Measurements from ENCODE around the gene SSBP3. TPM values are rescaled to one million over a fixed set of nuclear protein-coding genes. Genes with fewer than 3 reads are reported as not detected.

The SSBP3 gene
- total RNA-seq, 1 experiment from 2014 or later = 42.1 TPM

DNA sequence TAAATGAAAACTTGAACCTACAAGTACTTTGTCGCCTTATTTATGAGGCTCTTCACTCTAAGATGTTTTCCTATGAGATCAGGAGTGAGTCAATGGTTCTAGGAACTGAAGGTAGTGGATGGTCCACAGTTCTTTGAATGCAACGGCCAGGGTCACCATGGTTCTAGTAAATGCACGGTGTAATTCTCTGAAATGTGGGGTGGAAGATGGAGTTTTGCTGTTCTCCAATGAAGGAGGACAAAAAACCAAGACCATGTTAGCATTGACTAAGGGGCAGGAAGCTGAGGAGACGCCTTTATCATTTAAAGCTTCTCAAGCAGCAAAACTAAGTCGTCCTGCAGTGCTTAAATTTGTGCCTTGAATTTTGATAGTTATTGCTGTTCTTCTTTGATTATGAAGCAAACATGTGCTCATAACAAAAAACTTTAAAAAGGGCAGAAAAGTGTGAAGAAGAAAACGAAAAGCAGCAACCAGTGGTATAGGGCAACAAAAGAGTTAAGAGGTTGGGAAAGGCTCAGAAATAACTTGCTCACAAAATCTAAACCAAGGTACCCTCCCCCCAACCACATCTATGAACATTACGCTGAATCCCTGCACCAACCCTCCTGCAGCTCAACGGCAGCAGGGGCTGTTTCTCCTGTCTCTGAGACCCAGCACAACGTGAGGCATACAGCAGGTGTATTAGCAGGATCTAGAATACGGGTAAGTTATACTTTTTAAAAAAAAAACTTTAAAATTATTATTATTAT, 121.2 kb downstream of the SSBP3 start:
- DNase-seq = no peak
- TF ChIP-seq, protein P1, sequence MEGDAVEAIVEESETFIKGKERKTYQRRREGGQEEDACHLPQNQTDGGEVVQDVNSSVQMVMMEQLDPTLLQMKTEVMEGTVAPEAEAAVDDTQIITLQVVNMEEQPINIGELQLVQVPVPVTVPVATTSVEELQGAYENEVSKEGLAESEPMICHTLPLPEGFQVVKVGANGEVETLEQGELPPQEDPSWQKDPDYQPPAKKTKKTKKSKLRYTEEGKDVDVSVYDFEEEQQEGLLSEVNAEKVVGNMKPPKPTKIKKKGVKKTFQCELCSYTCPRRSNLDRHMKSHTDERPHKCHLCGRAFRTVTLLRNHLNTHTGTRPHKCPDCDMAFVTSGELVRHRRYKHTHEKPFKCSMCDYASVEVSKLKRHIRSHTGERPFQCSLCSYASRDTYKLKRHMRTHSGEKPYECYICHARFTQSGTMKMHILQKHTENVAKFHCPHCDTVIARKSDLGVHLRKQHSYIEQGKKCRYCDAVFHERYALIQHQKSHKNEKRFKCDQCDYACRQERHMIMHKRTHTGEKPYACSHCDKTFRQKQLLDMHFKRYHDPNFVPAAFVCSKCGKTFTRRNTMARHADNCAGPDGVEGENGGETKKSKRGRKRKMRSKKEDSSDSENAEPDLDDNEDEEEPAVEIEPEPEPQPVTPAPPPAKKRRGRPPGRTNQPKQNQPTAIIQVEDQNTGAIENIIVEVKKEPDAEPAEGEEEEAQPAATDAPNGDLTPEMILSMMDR (IDR thresholded peaks at IDR 0.05; ENCODE audit: insufficient read depth in 1 of 2, low read depth in 1 of 2, low read length in 1 of 2, severe bottlenecking in 1 of 2, unreplicated experiment in 1 of 2) = no peak
- Histone ChIP-seq H3K4me1 (no peaks in the 10 kb centered on the region), H3K36me3 (ENCODE audit: control insufficient read depth, insufficient read depth, low read length) (no peaks in the 10 kb centered on the region; the same call in 1 of the 2 replicates), H3K27me3 (replicated peaks; ENCODE audit: control insufficient read depth, insufficient read depth, low read length) (no peaks in the 10 kb centered on the region), H3K4me3 (ENCODE audit: low read depth, low read length) (no peak overlapping the region), H3K9me3 (no peaks in the 10 kb centered on the region)
- CTCF ChIA-PET = no interaction called here
- H3K27ac Mint-ChIP-seq (ENCODE audit: unreplicated experiment) = no peak overlapping the region
- H3K36me3 Mint-ChIP-seq (ENCODE audit: insufficient read depth, unreplicated experiment) = peaks cover 6% of the 10 kb centered on the region
- intact Hi-C loops (cut with micrococcal nuclease; ENCODE audit: unreplicated experiment) = no loop called here
- POLR2A ChIA-PET = no interaction called here
- no peak overlapping the region for H3K4me3 Mint-ChIP-seq (ENCODE audit: unreplicated experiment)
- H3K9me3 Mint-ChIP-seq (ENCODE audit: unreplicated experiment) = no peaks in the 10 kb centered on the region
- H3K4me1 Mint-ChIP-seq (ENCODE audit: low read depth, unreplicated experiment) = peaks cover 7% of the 10 kb centered on the region
- H3K27me3 Mint-ChIP-seq (ENCODE audit: insufficient read depth, unreplicated experiment) = no peaks in the 10 kb centered on the region
- BruUV-seq (replicated peaks) = no TSS peak

GRCh38 chr1:54283635-54284385, 122.4 kb downstream of the SSBP3 start:
- H3K4me1 ChIP-seq = no peaks in the 10 kb centered on the region; the same call in 1 of the 2 replicates
- TF ChIP-seq, protein P1 (IDR thresholded peaks at IDR 0.05; ENCODE audit: insufficient read depth in 1 of 2, low read depth in 1 of 2, low read length in 1 of 2, severe bottlenecking in 1 of 2, unreplicated experiment in 1 of 2) = no peak
- no peaks in the 10 kb centered on the region; the same call in 1 of the 2 replicates for H3K36me3 ChIP-seq (ENCODE audit: control insufficient read depth, insufficient read depth, low read length)
- BruUV-seq (replicated peaks) = no TSS peak
- CTCF ChIA-PET = no interaction called here
- no peak for DNase-seq
- H3K4me3 ChIP-seq (ENCODE audit: low read depth, low read length) = no peak overlapping the region
- intact Hi-C loops (cut with micrococcal nuclease; ENCODE audit: unreplicated experiment) = no loop called here
- POLR2A ChIA-PET = no interaction called here
- no peaks in the 10 kb centered on the region for H3K27me3 ChIP-seq (replicated peaks; ENCODE audit: control insufficient read depth, insufficient read depth, low read length)
- H3K4me1 Mint-ChIP-seq (ENCODE audit: low read depth, unreplicated experiment) = peaks cover 7% of the 10 kb centered on the region
- H3K36me3 Mint-ChIP-seq (ENCODE audit: insufficient read depth, unreplicated experiment) = peaks cover 6% of the 10 kb centered on the region
- no peaks in the 10 kb centered on the region for H3K9me3 ChIP-seq
- no peaks in the 10 kb centered on the region for H3K27me3 Mint-ChIP-seq (ENCODE audit: insufficient read depth, unreplicated experiment)
- no peaks in the 10 kb centered on the region for H3K9me3 Mint-ChIP-seq (ENCODE audit: unreplicated experiment)
- H3K4me3 Mint-ChIP-seq (ENCODE audit: unreplicated experiment) = no peak overlapping the region
- H3K27ac Mint-ChIP-seq (ENCODE audit: unreplicated experiment) = no peak overlapping the region

DNA sequence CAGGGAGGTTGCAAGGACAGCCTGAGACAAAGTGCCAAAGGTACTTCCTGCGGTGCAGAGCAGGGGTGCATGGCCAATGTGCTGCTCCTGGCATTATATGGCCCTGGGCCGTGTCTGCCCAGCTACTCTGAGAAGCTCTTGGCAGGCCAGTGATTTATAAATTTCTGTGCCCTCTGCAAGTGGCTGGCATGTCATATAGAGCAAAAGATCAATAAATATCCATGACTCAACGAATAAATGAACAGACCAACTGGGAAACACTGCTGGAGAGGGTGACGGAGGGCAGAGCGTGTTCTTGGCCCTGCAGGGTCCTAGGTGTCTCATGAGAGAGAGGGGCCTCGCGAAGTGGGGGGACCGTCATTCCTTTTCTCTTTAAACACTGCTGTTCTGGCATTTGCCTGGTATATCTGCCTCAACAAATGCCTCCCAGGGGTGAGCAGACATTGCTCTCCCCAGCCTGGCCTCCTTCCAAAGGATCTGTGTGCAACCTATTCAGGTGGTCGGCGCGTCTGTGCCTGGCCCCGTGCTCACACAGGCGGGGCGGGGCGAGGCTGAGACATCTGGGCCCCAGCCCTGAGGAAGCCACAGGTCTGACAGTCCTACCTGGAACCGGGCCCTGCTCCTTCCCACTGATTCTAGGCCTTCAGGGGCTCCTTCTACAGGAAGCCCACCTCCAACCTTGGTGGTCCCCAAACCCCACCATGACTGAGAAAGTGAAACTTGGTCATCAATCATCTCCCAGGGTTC, 123.9 kb downstream of the SSBP3 start:
- BruUV-seq (replicated peaks) = no TSS peak
- Mint-ChIP-seq H3K4me3 (ENCODE audit: unreplicated experiment) (no peak overlapping the region), H3K36me3 (ENCODE audit: insufficient read depth, unreplicated experiment) (peaks cover 2% of the 10 kb centered on the region), H3K27me3 (ENCODE audit: insufficient read depth, unreplicated experiment) (no peaks in the 10 kb centered on the region), H3K27ac (ENCODE audit: unreplicated experiment) (no peak overlapping the region), H3K4me1 (ENCODE audit: low read depth, unreplicated experiment) (peaks cover 4% of the 10 kb centered on the region), H3K9me3 (ENCODE audit: unreplicated experiment) (no peaks in the 10 kb centered on the region)
- Histone ChIP-seq H3K9me3 (no peaks in the 10 kb centered on the region), H3K36me3 (ENCODE audit: control insufficient read depth, insufficient read depth, low read length) (no peaks in the 10 kb centered on the region; the same call in 1 of the 2 replicates), H3K27me3 (replicated peaks; ENCODE audit: control insufficient read depth, insufficient read depth, low read length) (no peaks in the 10 kb centered on the region), H3K4me1 (peaks cover 8% of the 10 kb centered on the region), H3K4me3 (ENCODE audit: low read depth, low read length) (no peak overlapping the region)
- ChIA-PET POLR2A (no interaction called here), CTCF (no interaction called here)
- no peak for DNase-seq
- TF ChIP-seq, protein P1 (IDR thresholded peaks at IDR 0.05; ENCODE audit: insufficient read depth in 1 of 2, low read depth in 1 of 2, low read length in 1 of 2, severe bottlenecking in 1 of 2, unreplicated experiment in 1 of 2) = no peak
- intact Hi-C loops (cut with micrococcal nuclease; ENCODE audit: unreplicated experiment) = no loop called here
